ENCODE data around the gene ALPG.
"Not testable (repeated sequence)": the region's sequence is repeated elsewhere in the genome, so short reads cannot be mapped to it uniquely, and the experiment has no call there.

The ALPG gene

DNA sequence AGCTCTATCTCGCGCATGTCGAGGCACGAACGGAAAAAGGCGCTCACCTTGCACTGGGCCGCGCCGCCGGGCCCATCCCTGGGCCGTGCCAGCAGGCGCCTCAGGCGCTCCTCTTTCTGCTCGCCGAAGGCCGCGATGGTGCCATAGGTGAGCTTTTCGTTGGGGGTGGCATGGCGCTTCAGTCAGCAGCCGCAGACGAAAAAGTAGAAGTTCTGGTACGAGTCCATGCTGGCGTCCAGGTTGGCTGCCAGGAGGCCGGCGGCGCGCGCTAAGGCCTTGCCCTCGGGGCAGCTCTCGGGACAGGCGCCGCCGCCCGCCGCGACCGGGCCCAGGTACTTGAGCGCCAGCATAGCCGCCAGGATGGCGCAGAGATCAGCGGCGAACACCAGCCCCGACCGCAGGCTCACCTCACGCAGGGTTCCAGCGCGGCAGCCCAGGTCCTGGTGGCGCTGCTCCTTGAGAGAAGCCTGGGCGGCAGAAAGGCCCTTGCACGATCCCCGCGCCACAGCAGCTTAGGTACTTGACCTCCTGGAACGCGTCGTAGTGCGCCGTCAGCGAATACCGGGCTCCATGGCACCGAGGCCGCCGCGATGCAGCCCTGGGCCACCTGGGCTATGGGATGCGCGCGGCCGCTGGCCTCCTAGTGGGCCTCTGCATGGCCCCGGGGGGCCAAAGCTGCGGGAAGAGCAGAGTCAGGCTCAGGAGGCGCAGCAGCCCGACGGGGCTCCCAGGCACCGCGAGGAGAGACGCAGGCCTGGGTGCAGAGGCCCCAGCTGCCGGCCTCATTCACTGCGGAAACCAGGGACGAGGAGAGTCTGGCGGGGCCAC is 12.8 kb downstream of the ALPG start:
- DNase-seq (ENCODE audit: low read depth): no peak

DNA sequence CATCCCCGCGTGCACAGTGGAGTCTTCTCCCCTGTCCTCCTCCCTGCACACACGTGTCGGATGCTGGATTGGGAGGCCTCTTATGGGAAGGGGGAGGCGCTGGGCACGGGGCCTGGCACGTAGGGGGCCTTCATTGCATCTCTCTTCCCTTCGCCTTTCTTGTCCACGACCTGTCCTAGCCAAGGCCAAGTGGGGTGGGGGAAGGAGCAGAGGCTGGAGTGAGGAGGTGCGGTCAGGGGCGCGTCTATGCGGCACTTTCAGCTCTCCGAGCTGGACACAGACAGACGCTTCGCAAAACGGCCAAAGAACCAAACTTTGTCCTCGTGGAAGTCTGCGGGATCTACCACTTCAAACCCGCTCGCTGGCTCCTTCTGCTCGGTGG is 13.4 kb downstream of the ALPG start:
- no peak for DNase-seq (ENCODE audit: low read depth)

DNA sequence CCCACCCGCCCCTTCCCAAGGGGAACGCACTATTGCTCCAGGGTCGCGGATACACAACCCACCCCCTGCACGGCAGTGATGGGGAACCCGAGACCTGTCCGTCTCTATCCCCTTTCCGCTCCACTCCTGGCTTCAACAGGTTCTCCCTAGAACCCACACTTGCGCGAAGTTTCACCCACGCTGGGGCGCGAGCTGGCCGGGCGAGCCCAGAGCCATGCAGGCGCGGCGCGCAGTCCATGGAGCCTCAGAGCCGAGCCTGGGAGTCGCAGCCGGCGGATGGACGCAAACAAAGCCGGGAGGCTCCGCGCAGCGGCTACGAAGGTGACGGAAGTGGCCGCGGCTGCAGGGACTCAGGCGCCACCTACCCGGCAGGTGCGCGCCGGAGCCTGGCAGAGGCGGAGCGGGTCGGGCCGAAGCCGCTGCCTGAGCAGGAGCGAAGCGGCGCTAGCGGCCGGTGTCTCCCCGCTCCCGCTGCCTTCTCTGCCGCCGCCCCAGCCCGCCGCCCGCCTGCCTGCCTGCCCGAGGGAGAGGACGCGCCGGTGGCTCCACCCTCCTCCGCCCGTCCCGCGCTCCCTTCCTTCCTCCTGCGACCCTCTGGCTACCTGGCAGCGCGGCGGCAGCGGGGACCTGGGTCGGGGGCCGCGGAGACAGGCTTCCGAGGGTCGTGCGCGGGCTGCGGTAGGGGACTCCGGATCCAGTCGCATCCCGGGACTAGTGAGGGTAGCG is 14.0 kb downstream of the ALPG start:
- no peak for DNase-seq (ENCODE audit: low read depth)

DNA sequence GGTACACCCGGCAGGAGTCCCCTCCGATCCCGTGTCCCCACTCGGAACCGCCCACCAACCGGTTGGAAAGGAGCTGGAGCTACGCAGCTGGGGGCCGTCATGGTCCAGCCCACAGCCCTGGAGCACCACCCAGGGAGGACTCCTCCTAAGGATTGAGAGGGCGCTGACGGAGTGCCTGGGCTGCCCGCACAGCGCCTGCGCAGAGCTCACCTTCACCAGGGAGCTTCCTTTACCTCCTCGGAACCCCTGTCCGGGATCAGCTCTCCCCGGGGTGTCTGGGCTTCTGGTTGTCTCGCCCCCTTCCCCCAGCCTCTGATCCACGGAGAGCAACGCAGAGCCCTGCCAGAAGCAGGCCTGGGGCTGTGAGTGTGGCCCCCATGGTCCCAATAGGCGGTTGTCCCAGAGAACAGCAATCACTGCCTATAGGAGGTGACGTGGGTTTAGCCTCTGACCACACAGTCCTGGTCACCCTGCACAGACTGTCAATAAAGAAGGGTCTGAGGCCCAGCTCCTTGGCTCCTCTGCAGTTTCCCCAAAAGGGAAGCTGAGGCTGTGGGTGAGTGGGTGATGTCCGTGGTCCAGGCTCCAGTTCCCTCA is 14.6 kb downstream of the ALPG start:
- DNase-seq (ENCODE audit: low read depth): no peak

DNA sequence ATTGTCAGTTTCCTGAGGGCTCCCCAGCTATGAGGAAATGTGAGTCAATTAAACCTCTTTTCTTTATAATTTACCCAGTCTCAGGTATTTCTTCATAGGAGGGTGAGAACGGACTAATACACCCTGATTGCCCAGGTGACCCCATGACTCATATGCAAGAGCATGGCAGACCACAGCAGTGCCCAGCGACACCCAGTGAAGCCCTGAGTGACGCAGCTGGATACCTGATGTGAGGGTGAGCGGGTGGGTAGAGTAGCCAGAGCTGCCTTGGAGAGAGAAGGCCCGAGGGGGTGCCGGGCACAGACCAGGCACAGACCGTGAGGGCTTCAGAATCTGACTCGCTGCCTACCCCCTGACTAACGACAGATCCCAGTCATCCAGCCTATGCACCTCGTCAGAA is 15.4 kb downstream of the ALPG start:
- no peak for DNase-seq (ENCODE audit: low read depth)

DNA sequence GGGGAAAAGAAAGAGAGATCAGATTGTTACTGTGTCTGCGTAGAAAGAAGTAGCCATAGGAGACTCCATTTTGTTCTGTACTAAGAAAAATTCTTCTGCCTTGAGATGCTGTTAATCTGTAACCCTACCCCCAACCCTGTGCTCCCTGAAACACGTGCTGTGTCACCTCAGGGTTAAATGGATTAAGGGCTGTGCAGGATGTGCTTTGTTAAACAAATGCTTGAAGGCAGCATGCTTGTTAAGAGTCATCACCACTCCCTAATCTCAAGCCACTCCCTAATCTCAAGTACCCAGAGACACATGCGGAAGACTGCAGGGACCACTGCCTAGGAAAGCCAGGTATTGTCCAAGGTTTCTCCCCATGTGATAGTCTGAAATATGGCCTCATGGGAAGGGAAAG is 16.4 kb downstream of the ALPG start:
- DNase-seq (ENCODE audit: low read depth): not testable (repeated sequence)

DNA sequence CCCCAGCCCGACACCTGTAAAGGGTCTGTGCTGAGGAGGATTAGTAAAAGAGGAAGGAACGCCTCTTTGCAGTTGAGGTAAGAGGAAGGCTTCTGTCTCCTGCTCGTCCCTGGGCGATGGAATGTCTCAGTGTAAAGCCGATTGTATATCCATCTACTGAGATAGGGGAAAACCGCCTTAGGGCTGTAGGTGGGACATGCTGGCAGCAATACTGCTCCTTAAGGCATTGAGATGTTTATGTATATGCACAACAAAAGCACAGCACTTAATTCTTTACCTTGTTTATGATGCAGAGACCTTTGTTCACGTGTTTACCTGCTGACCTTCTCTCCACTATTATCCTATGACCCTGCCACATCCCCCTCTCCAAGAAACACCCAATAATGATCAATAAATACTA is 16.8 kb downstream of the ALPG start:
- DNase-seq (ENCODE audit: low read depth): not testable (repeated sequence)

DNA sequence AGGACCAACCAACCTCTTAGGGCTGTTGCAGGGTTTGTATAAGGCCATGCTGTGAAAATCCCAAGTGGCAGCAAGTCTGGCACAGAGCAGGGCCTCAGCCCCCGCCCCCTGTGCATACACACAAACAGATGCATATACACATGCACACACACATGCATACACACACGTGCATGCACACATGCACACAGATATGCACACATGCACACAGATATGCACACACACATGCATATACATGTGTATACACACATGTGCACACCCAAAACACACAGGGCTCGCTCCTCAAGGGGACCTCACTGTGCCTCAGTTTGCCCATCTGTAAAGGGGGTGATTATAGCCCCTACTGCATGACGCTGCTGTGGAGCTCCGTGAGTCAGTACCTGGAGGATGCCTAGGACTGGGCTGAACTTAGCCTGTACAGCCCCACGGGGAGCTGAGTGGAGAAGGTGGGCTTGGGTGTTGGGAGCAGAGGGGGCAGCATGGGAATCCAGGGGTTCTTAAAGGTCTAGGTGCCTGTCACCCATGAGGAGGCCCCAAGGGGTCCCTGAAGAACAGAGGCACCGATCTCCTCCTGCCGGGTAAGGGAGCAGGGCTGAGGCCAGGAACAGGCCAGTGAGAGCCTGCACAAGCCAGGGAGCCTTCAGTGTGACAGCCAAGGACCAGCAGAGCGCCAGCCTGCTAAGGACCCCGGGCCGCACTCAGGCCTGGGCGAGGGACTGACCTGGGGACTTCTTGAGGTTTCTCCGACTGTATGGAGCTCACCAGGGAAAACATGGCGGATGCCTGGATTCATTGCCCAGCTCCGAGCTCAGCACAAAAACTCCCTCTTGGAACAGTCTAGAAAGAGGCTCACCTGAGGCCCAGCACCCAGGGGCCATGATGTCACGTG is 25.3 kb downstream of the ALPG start:
- no peak for DNase-seq (ENCODE audit: low read depth)

DNA sequence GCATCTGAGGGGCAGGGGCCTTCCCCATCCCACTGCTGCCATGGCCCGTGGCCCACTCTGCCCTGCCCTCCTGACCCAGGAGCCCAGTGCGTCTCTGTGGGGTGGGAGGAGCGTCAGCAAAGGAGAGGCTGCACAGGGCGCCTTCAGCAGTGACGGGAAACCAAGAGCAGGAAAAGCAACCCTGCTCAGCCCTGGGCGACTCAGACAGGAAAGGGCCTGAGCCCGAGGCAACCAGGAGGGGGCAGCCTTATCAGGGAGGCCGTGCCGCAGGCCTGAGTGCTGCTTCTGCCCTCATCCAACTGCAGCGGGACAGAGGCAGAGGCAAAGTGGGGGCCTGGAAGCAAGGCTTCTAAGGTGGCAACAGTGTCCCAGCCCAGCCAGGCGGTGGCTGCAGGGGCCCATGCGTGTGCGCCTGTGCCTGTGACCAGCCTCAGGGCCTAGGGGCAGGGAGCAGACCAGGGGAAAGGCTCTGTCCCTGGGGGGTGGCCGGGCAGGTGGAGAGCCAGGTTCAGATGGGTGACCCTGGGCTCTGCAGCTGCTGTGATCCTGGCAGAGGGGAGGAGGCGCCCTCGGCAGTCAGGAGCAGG is 26.0 kb downstream of the ALPG start:
- no peak for DNase-seq (ENCODE audit: low read depth)

DNA sequence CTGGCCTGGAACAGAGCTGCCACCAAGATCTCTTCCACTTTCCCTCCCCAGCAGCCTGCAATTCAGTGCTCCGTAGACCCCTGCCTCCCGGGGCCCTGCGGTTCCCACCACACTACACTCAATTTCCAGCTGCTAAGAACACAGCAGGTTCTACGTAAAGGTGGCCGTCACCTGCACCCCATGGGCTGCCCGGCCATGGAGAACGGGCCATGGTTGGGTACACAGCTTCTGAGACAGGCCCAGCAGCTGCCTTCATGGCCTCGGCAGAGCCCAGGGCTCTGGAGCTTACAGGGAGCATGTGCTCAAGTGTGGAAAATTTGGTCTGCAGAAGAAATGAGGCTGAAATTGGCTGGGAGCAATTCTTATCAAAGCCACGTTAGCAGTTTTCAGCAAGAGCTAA is 27.0 kb downstream of the ALPG start:
- not testable (repeated sequence) for DNase-seq (ENCODE audit: low read depth)

DNA sequence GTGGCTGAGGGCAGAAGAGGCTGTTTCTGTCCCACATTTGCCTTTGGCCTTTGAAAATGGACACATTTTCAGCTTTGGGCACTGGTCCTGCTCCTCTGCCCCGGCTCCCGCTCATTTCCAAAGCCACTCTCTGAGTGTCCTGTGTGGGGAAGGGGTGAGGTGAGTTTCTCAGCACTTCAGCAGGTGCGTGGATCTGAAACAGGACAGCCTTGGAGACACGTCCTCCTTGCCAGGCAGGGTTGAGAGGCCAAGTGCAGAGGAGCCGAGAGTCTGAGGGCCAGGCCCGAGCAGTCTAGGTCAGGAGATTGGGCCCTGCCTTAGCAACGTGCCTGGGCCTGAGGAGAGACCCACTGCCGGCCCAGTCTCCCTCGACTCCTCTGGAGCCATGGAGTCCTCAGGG is 27.4 kb downstream of the ALPG start:
- no peak for DNase-seq (ENCODE audit: low read depth)

DNA sequence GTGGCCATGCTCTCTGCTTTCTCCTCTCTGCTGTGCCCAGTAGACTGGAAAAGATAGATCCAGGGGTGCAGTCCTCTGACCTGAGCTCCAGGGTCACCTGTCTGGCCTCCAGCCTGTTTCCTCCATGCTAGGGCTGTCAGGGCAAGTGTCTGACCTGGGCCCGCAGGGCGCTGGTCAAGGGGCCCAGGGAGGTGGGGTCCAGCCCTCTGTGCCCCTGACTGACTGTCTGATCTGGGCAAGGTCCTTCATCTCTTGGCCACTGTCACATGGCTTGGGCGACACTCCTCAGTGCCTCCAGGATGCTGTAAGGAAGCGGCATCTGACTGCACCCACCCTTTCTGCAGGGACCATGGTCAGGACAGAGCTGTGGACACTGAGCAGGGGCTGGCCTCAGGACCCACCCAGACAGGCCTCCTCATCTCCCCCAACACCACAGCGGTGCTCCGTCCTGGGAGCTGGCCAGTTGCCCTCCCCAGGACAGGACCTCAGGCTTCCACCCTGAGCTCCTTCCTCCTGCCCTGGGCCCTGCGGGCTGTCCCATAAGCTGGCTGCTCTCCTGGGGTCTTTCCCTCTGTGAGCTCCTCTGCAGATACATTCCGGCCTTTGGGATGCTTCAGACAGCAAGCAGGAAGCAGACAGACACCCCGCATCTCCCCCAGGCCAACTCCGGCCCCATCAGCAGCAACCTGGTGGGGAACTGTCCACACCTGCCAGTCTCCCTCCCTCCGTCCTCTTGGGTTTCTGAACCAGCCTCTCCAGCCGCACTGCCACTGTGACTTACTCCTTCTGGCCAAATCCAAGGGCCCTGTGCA is 28.1 kb downstream of the ALPG start:
- DNase-seq (ENCODE audit: low read depth): no peak

DNA sequence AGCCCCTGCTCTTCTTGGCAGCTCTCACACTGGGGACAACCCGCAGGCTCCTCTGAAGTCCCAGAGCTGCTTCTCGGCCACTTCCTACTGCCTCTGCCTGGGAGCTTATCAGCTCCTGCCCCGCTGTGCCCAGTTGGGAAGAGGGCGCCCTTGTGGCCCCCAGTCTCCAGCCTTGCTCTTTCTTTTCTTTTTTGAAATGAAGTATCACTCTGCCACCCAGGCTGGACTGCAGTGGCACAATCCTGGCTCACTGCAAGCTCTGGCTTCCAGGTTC is 28.7 kb downstream of the ALPG start:
- DNase-seq (ENCODE audit: low read depth): no peak

DNA sequence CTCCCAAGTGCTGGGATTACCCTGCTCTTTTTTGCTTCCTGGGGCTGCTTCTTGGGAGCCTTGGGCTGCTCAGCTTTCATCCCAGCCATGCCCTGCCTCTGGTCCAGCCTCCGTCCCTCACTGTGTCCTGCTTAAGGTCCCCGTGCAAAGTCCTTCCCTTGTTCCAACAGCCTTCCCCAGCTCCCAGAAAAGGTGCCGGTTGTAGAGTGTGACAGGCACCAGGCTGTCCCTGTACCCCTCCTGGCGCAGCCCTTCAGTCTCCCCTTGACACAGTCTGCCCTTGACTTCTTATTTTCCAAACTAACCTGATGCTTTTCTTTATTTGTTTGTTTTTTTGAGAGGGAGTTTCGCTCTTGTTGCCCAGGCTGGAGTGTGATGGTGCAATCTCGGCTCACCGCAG is 29.2 kb downstream of the ALPG start:
- DNase-seq (ENCODE audit: low read depth): no peak

DNA sequence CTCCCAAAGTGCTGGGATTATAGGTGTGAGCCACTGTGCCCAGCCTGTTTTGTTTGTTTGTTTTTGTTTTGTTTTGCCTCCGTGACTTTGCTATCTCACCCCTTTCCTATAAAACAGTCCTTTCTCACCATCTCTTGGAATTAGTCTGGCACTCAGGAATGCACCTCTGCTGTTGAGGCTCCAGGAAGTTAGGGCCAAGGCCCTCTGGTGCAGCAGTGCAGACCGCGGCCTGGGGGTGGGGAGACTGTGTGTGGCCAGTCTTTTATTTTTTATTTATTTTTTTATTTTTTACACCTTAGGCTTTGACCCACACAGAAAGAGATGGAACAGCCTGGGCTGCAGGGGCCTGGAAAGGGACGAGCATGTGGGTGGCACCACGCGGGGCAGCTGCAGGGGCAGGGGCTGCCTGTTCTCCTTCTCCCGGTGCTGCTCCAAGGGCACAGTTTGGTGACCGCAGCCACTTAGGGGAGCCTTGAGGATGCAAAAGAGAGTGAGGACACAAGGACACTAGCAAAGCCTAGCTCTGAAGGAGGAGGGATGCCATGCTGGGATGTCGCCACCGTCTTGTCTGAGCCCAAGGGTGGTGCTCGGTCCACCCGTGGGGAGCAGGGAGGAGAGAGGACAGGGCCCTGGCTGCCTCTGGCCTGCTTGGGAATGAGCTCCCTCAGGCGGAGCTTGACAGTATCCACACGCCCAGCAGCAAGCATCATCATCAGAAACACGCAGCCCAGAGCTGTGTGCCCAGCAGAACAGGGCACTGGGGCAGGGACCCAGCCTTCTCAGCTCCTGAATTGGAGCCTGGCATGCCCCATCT is 29.9 kb downstream of the ALPG start:
- no peak for DNase-seq (ENCODE audit: low read depth)

DNA sequence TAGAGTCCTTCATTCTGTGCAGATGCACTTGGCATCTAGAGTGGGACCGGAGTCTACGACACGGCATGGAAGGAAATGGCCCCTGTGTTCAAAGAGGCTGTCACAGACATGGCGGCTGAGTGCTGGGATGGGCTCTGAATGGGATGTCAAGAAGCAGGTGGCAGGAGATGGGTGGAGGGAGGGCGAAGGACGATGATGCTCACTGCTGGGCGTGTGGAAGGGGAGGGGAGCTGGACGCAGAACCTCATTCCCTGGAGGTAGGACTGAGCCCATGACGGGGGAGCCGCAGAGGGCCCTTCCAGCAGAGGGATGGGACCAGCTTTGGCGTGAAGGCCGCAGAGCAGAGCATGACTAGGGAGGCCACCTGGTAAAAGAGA is 30.5 kb downstream of the ALPG start:
- no peak for DNase-seq (ENCODE audit: low read depth)

DNA sequence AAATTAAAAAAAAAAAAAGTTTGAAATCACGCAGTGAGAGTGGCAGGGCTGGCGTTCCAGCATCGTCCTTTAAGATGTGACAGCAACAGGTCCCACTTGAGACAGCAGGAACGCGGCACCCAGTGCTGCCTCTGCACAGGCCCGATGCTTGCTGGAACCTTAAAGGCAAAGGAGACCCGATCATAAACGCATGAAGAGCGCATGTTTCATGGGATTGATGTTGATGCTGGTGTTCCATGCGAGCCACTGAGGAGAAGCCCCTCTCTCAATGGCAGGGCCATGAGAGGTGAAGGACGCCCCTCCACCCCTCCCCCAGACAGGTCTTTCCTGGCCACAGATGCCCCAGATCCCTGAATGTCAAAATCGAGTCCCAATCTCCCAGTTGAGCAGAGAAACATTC is 31.4 kb downstream of the ALPG start:
- no peak for DNase-seq (ENCODE audit: low read depth)

DNA sequence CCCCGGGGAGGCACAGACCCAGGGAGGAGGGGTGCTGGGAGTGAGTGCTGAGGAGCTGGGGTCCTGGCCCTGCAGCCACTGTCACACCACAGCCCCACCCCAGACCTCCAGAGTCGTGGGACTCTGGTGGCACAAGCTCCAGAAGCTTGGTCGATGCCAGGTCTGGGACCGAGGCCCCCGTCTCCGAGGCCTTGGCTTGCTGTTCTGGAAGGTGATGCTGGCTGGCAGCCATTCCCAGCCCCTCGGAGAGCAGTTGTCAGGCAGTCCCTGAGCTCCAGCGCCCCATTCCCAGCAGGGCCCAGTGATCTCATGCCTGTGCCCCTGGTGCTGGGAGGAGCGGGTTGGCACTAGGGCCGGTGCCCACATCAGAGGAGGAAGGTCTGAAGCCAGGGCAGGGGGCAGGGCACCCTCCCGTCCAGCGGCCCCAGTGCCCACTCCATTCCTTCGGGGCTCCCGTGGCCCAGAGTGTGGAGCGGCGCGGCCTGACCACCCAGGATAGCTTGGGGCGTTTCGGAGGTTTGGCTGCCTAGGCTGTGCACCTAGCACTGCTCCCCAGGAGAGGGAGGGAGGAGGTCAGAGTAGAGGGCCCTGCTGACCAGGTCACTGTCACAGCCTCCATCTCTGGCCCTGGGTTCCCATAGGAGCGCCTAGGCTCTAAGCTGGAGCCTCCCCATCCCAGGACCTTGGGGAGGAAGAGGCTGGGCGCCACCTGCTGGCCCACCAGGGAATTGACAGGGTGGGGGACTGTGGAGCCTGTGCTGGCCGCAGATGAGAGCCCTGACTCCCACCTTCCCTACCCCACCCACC is 32.5 kb downstream of the ALPG start:
- no peak for DNase-seq (ENCODE audit: low read depth)

DNA sequence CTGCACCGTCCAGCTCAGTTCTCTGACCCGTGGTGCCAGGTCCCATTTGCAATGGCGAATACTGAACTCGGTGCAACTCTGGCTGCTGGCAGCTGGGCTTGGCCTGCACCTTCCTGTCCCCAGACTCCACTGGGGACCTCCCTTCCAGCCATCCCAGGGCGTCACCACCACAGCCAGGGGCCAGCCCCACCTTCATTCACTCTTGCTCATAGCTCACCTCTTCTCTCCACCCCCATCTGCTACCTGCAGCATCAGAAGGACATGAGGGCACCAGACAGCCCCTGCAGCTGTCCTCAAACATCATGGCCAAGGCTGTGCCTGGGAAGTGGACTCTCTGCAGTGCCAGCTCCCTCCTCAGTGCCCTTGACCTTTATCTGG is 33.1 kb downstream of the ALPG start:
- DNase-seq (ENCODE audit: low read depth): no peak

Measured in stromal cell of bone marrow (primary cell).